K562 (cell line): ENCODE measurements around the gene JPH3. TPM values are rescaled to one million over a fixed set of nuclear protein-coding genes. Genes with fewer than 3 reads are reported as not detected.
"Not testable (repeated sequence)": the region's sequence is repeated elsewhere in the genome, so short reads cannot be mapped to it uniquely, and the experiment has no call there.

Experiments used
- ATAC-seq: fragments of 200-7000 bp; cut with Tn5 transposase; 3 replicates; pipeline ENCODE4 v1.9.1; 2020; ENCODE audit warnings: moderate library complexity
- BruUV-seq: library from RNA; stranded (reverse); fragments of 400-500 nt; replicated peaks from 2 replicates; lab custom pipeline; 2021; lab: Mats Ljungman, UMichigan
- CTCF ChIA-PET: fragments of 300-600 bp; formaldehyde crosslinking; extraction: SDS; loops from one replicate; lab custom pipeline; 2021; ENCODE audit warnings: low intra/inter-chr PET ratio; lab: Yijun Ruan, JAX
- POLR2A ChIA-PET: fragments of 300-600, 350-650 bp; sonication (Branson Sonifier 250); formaldehyde crosslinking; extraction: SDS; loops from one replicate; lab custom pipeline; 2021; ENCODE audit warnings: antibody characterized with exemption, inconsistent platforms; lab: Yijun Ruan, JAX
- DNase-seq, 4 experiments: peaks; one replicate each; pipeline versions ENCODE4 v3.0.0 to v3.0.0-alpha.2; 2011 to 2018; ENCODE audit warnings: low spot score in 3 of 4, mixed read lengths in 3 of 4; ENCODE audit errors: extremely low read depth in 1 of 4
- FAIRE-seq: peaks from 2 replicates; lab custom pipeline; 2011; peaks lifted over from hg19 to GRCh38; lab: Jason Lieb, UNC
- H2AFZ ChIP-seq: 2 replicates; pipeline ENCODE4 v1.6.0; 2011; ENCODE audit warnings: low read depth, low read length, control low read depth, inconsistent platforms
- H3K27ac ChIP-seq: fragments of 200-600 bp; 3 replicates; pipeline ENCODE4 v1.8.0; 2011; ENCODE audit warnings: low read depth, mild to moderate bottlenecking, control low read depth, inconsistent platforms, low read length, moderate library complexity, mixed read lengths; ENCODE audit errors: extremely low read depth
- H3K27me3 ChIP-seq, 2 experiments: fragments of 300-600 bp in 1 of 2; 2 replicates in 1 of 2; 3 replicates in 1 of 2; pipeline versions ENCODE4 v1.6.0 to v1.8.0; 2011; ENCODE audit warnings: inconsistent platforms in 2 of 2, low read length in 2 of 2, mild to moderate bottlenecking in 1 of 2, mixed read lengths in 1 of 2, moderate library complexity in 1 of 2; ENCODE audit not compliant: control insufficient read depth in 2 of 2, insufficient read depth in 2 of 2
- H3K36me3 ChIP-seq: fragments of 300-600 bp; 3 replicates; pipeline ENCODE4 v1.8.0; 2011; ENCODE audit warnings: mild to moderate bottlenecking, low read length, inconsistent platforms; ENCODE audit not compliant: control insufficient read depth, insufficient read depth
- H3K4me1 ChIP-seq, 2 experiments: fragments of 200-600 bp in 1 of 2; replicated peaks in 1 of 2; 2 replicates in 1 of 2; 3 replicates in 1 of 2; pipeline versions ENCODE4 v1.5.1 to v1.8.0; 2011; ENCODE audit warnings: inconsistent platforms in 2 of 2, low read length in 2 of 2, mild to moderate bottlenecking in 1 of 2, mixed read lengths in 1 of 2, moderate library complexity in 1 of 2; ENCODE audit not compliant: control insufficient read depth in 2 of 2, insufficient read depth in 2 of 2
- H3K4me2 ChIP-seq: 2 replicates; pipeline ENCODE4 v1.6.1; 2011; ENCODE audit warnings: low read length, control low read depth, inconsistent platforms, mixed read lengths; ENCODE audit not compliant: insufficient read depth
- H3K4me3 ChIP-seq: fragments of 200-600 bp; sonication (generic), shearing (Covaris generic); 2 replicates; pipeline ENCODE4 v1.5.1; 2016; ENCODE audit warnings: control low read depth, inconsistent platforms
- H3K79me2 ChIP-seq: fragments of 200-600 bp; 3 replicates; pipeline ENCODE4 v1.8.0; 2011; ENCODE audit warnings: low read length, inconsistent platforms; ENCODE audit not compliant: control insufficient read depth, insufficient read depth
- H3K9ac ChIP-seq, 2 experiments: 2 replicates each; pipeline versions ENCODE4 v1.6.0 to v1.6.1; 2011; ENCODE audit warnings: low read depth in 2 of 2, low read length in 2 of 2, control low read depth in 1 of 2, inconsistent platforms in 1 of 2, mild to moderate bottlenecking in 1 of 2, mixed read lengths in 1 of 2; ENCODE audit not compliant: insufficient read depth in 1 of 2
- H3K9me1 ChIP-seq: one replicate; pipeline ENCODE4 v1.6.0; 2011; ENCODE audit warnings: inconsistent platforms, mild to moderate bottlenecking, low read length, moderate library complexity; ENCODE audit not compliant: control insufficient read depth, insufficient read depth
- H3K9me3 ChIP-seq: replicated peaks from 2 replicates; pipeline ENCODE4 v1.5.1; 2011; ENCODE audit warnings: low read depth, low read length, inconsistent platforms; ENCODE audit not compliant: control insufficient read depth, insufficient read depth
- H4K20me1 ChIP-seq: replicated peaks from 2 replicates; pipeline ENCODE4 v1.6.1; 2011; ENCODE audit warnings: low read length, inconsistent platforms, mixed read lengths; ENCODE audit not compliant: control insufficient read depth, insufficient read depth
- ELF4 ChIP-seq: fragments of 450-650 bp; formaldehyde crosslinking; IDR thresholded peaks from 2 replicates; pipeline ENCODE4 v1.4.0; 2022; ENCODE audit warnings: missing genetic modification characterization
- HMBOX1 ChIP-seq: sonication (generic); IDR thresholded peaks from 2 replicates; pipeline ENCODE4 v1.6.1; 2016
- LEF1 ChIP-seq: fragments of 450-650 bp; IDR thresholded peaks from 2 replicates; pipeline ENCODE4 v1.6.1; 2016; ENCODE audit warnings: mild to moderate bottlenecking
- MAX ChIP-seq: sonication (generic); formaldehyde crosslinking; IDR thresholded peaks from 2 replicates; pipeline ENCODE4 v1.9.0; 2022; ENCODE audit warnings: mild to moderate bottlenecking, missing genetic modification reagents
- MYNN ChIP-seq, 2 experiments: sonication (generic); formaldehyde crosslinking in 1 of 2; IDR thresholded peaks; 2 replicates each; pipeline versions ENCODE4 v1.5.0 to v1.6.1; 2016 to 2020; ENCODE audit warnings: antibody characterized with exemption in 1 of 2, missing genetic modification reagents in 1 of 2
- TBP ChIP-seq: optimal IDR thresholded peaks from 2 replicates; pipeline ENCODE3; 2011; ENCODE audit warnings: low read depth, low read length, improper control_type of control experiment
- TFE3 ChIP-seq: fragments of 450-650 bp; formaldehyde crosslinking; IDR thresholded peaks from 2 replicates; pipeline ENCODE4 v1.4.0; 2020; ENCODE audit warnings: mild to moderate bottlenecking, mixed read lengths
- THRAP3 ChIP-seq: fragments of 450-650 bp; IDR thresholded peaks from 2 replicates; pipeline ENCODE4 v1.6.1; 2016; ENCODE audit warnings: mild to moderate bottlenecking, inconsistent platforms, borderline replicate concordance
- ZNF253 ChIP-seq: fragments of 250-450 bp; sonication (Bioruptor Pico); conservative IDR thresholded peaks from 2 replicates; pipeline ENCODE4 v1.6.1; 2021; ENCODE audit warnings: mild to moderate bottlenecking
- ZNF583 ChIP-seq: fragments of 250-450 bp; sonication (Bioruptor Pico); IDR thresholded peaks from 2 replicates; pipeline ENCODE4 v1.4.0; 2020
- WGBS: fragments of 100-300 bp; shearing (Covaris generic); methylation state at CpG from one replicate; pipeline ENCODE4 v1.1.6; 2016; ENCODE audit warnings: low coverage, mixed read lengths; ENCODE audit not compliant: insufficient coverage; ENCODE audit errors: missing lambda C conversion rate; 5-methylcytosine and 5-hydroxymethylcytosine counted together
- in situ Hi-C: fragments of 300-500 bp; cut with MboI; formaldehyde crosslinking; loops from 4 replicates; pipeline ENCODE4 v1.15.0; 2018; ENCODE audit warnings: inconsistent platforms, mixed read lengths
- intact Hi-C: fragments of 100-400 bp; cut with micrococcal nuclease; formaldehyde crosslinking; loops from 2 replicates; pipeline ENCODE4 v1.14.2; 2022
- polyA plus RNA-seq, 8 experiments: library from polyadenylated mRNA; depleted of rRNA in 4 of 8; stranded (reverse) in 5 of 8; unstranded in 3 of 8; fragments of >200 nt; fragmentation: Nextera tagmentation in 2 of 8; fragmentation: Illumina TruSeq in 1 of 8; extraction: Ambion mirVana in 2 of 8; extraction: Trizol in 1 of 8; gene quantifications; 2 replicates each; pipeline versions ENCODE4 v1.2.1 to v1.2.3, GENCODE V29; 2011 to 2014; ENCODE audit warnings: inconsistent platforms in 1 of 8, missing spikeins in 1 of 8
- total RNA-seq, 7 experiments: library from RNA; depleted of rRNA in 6 of 7; stranded (reverse); fragments of >200 nt in 6 of 7; fragmentation: Illumina TruSeq in 2 of 7; extraction: Trizol in 2 of 7; gene quantifications; 2 replicates each; pipeline versions ENCODE4 v1.2.1 to v1.2.3, GENCODE V29; 2011 to 2021; ENCODE audit warnings: low replicate concordance in 1 of 7

Gene JPH3
- total and polyA plus RNA-seq, 9 of the 15 experiments (the other 6 are each of a cell fraction or from before 2014, with no cell fraction given): 0.01 TPM; not detected in 8

GRCh38 chr16:87715658-87716057, 113.3 kb downstream of the JPH3 start:
- no TSS peak for BruUV-seq
- no peak for FAIRE-seq
- Histone ChIP-seq H3K4me3 (no peak overlapping the region), H3K9me1 (no peaks in the 10 kb centered on the region), H4K20me1 (no peaks in the 10 kb centered on the region; the same call in 1 of the 2 replicates), H3K4me1 (peaks cover 3 to 14% of the 10 kb centered on the region in 2 experiments; a peak in 4 of 5 replicates), H3K36me3 (peaks cover 72% of the 10 kb centered on the region), H2AFZ (no peak overlapping the region), H3K79me2 (peaks cover 12% of the 10 kb centered on the region), H3K9me3 (no peaks in the 10 kb centered on the region), H3K27me3 (no peaks in the 10 kb centered on the region), H3K9ac (no peak overlapping the region), H3K4me2 (no peak overlapping the region)
- no peak for ATAC-seq
- no peak for DNase-seq
- ChIA-PET POLR2A (no interaction called here), CTCF (no interaction called here)
- 94% methylated on average over 12 of the region's 12 CpGs for WGBS
- intact Hi-C loops: no loop called here
- in situ Hi-C loops: no loop called here
- no peak for TF ChIP-seq ELF4 (CRISPR knock-in tag)
- TF ChIP-seq LEF1: no peak
- TF ChIP-seq MYNN (IDR thresholded peaks at IDR 0.05): no peak
- no peak for TF ChIP-seq MYNN (CRISPR knock-in tag; IDR thresholded peaks at IDR 0.05)
- no peak for TF ChIP-seq HMBOX1
- no peak for TF ChIP-seq ZNF253 (CRISPR knock-in tag)
- TF ChIP-seq MAX (CRISPR knock-in tag): no peak
- TF ChIP-seq TBP: no peak
- no peak for TF ChIP-seq THRAP3
- TF ChIP-seq ZNF583 (CRISPR knock-in tag): no peak
- no peak for TF ChIP-seq TFE3
- TF ChIP-seq, all 486 proteins: peak for 0
- H3K27ac ChIP-seq: no peak overlapping the region

- POLR2A ChIA-PET, H3K27me3 ChIP-seq, BruUV-seq, CTCF ChIA-PET, in situ Hi-C loops, H3K9me3 ChIP-seq, H3K4me3 ChIP-seq, H2AFZ ChIP-seq, FAIRE-seq, H4K20me1 ChIP-seq, ATAC-seq, DNase-seq, H3K9ac ChIP-seq, H3K27ac ChIP-seq, H3K4me2 ChIP-seq, intact Hi-C loops: not testable (repeated sequence)
- Histone ChIP-seq H3K36me3 (peaks cover 68% of the 10 kb centered on the region), H3K79me2 (peaks cover 30% of the 10 kb centered on the region), H3K9me1 (peaks cover 15% of the 10 kb centered on the region), H3K4me1 (peaks cover 31 to 45% of the 10 kb centered on the region in 2 experiments)
- WGBS: 90% methylated on average over 10 of the region's 28 CpGs
Observed at GRCh38 chr16:87718831-87719230, 116.5 kb downstream of the JPH3 start.
